GM21447 (cell line): Measurements from ENCODE around the gene SLC6A19.
"Not testable (repeated sequence)": the region's sequence is repeated elsewhere in the genome, so short reads cannot be mapped to it uniquely, and the experiment has no call there.

ENCODE experiments used
- ATAC-seq: cut with Tn5 transposase; IDR thresholded peaks from one replicate; pipeline ENCODE4 v1.9.1; 2021; ENCODE audit not compliant: unreplicated experiment

SLC6A19 gene

DNA sequence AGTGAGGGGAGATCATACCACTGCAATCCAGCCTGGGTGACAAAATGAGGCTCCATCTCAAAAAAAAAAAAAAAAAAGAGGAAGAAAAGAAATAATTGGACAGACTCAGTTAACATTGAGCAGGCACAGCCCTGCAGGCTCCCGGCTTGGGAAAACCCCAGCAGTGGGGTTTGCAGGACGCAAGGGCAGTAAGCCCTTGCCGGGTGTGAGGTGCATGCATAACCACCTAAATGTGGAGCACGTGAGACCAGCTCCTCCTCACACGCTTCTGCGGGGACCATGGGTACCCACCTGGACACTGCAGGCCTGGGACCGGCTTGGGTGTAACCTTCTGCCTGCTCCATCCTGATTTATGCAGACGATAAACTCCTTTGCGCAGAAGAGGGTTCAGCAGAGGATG is 19.0 kb downstream of the SLC6A19 start:
- ATAC-seq: no peak

DNA sequence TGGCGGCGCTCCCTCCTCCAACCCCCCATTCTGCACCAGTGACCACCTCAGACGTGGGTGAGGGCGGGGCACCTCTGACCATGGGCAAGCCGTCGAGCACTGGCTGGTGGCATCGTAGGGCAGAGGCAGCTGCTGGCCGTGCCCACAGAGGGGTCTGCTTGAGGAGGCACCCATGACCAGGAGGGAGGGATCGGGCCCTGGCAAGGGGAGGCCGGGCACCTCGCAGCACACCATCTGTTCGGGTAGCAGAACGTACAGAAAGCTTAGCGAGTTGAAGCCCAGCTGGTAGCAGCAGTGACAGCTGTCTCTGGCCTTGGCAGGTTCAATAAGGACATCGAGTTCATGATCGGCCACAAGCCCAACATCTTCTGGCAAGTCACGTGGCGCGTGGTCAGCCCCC is 19.4 kb downstream of the SLC6A19 start:
- ATAC-seq: no peak

GRCh38 chr5:1221721-1222120 is 20.3 kb downstream of the SLC6A19 start:
- ATAC-seq: no peak

DNA sequence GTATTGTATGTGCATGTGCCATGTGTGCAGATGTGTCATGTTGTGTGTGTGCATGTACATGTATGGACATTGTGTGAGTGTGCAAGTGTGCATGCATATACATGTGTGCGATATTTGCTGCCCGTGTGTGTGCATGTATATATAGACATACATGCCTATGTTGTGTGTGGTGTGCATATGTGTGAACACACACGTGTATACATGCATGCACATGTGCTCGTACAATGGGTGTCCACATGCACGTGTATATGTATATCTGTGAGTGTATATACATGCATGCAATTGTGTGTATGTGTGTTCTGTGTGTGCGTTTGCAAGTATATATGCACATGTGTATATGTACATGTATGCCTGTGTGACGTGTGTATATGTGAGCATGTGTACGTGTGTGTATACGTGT is 20.8 kb downstream of the SLC6A19 start:
- ATAC-seq: no peak

- ATAC-seq: no peak
Measured at GRCh38 chr5:1222621-1223277, 21.4 kb downstream of the SLC6A19 start.

DNA sequence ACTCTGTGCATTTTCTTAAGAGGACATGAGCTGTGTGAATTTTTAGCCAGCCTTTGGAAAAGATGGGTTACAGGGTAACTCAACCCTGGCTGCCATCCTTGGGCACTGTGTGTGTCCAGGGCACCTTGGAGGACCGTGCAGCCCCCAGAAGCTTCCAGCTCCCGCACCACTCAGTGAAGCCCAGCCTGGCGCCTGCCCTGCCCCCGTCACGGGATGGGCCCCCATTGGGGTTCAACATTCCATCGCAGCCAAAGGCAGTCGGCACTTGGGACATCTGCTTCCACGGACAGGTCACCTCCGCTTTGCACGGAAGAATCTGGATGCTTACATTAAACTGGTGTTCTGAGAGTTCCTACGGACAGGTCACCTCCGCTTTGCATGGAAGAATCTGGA is 21.9 kb downstream of the SLC6A19 start:
- no peak for ATAC-seq

- no peak for ATAC-seq
Measured at GRCh38 chr5:1224631-1225030, 23.2 kb downstream of the SLC6A19 start.

- no peak for ATAC-seq
Measured at GRCh38 chr5:1225081-1225480, 23.7 kb downstream of the SLC6A19 start, which contains the start of gene SLC6A18. Gene SLC6A18, plus strand, starts transcription at chr5:1225381. Its CDS starts 97 bp downstream, at chr5:1225478.

GRCh38 chr5:1226231-1226630 is 24.8 kb downstream of the SLC6A19 start:
- no peak for ATAC-seq

DNA sequence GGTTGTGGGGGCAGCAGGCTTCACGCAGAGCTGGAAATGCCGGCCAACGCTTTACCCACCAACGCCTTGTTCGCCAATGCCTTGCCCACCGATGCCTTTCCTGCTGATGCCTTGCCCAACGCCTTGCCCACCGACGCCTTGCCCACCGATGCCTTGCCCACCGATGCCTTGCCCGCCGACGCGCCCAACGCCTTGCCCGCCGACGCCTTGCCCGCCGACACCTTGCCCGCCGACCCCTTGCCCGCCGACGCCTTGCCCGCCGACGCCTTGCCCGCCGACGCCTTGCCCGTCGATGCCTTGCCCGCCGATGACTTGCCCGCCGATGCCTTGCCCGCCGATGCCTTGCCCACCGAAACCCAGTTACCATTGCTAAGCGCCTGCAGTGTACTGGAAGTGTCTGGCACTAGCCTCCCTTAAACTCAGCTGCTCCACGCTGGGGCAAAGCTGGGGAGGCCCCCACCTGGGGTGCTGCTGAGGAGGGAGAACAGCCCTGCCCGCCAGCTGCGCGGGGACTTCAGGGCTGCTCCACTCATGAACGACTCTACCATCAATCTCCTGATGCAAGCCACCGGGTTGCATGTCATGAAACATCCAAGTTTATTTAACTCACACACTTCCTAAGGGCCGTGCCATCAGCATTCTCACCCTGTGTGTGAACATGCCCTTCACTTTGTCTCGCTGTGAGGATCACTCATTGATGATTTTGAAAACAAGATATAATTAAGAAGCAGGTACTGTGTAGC is 25.6 kb downstream of the SLC6A19 start:
- no peak for ATAC-seq

GRCh38 chr5:1227667-1228066 is 26.3 kb downstream of the SLC6A19 start:
- ATAC-seq: no peak

GRCh38 chr5:1228120-1228519 is 26.7 kb downstream of the SLC6A19 start:
- ATAC-seq: no peak

DNA sequence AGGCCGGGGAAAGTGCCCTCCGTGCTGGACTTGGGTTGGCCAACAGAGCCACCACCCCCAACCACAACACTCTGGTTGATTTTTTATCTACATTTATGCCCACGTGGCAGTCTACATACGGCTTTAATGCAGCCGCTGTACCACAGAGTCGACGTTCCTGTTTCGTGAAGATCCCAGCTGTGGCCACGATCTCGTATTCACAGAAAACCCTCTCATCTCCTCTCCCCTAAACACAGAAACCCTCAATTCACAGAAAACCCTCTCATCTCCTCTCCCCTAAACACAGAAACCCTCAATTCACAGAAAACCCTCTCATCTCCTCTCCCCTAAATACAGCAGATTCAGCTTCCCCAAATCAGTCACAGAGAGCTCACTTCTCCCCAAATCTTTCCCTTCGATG is 27.6 kb downstream of the SLC6A19 start:
- not testable (repeated sequence) for ATAC-seq

DNA sequence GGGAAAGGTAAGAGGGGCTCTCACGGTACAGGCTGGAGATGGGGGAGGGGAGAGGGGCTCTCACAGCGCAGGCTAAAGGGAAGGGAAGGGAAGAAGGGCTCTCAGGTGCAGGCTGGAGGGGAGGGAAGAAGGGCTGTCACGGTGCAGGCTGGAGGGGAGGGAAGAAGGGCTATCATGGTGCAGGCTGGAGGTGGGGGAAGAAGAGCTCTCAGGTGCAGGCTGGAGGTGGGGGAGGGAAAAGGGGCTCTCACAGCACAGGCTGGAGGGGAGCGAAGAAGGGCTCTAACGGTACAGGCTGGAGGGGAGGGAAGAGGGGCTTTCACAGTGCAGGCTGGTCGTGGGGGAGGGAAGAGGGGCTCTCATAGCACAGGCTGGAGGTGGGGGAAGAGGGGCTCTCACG is 28.4 kb downstream of the SLC6A19 start:
- no peak for ATAC-seq

DNA sequence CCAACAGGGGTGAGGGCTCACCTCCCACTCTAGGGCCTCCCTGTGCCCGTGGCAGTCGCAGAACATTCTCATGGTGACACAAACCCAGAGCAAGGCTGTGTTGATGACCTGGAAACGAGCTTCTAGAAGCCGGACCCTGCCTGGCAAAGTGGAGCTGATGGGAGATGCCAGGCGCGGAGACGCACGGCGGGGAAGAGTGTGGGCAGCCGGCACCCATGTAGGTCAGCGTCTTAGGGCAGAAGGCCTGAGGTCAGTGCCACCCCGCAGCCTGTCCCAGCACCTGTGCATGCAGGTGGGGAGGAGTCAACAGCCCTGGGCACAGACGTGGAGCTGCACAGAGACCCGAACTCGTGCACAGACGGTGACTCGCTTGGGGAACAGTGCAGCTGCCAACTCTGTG is 29.2 kb downstream of the SLC6A19 start:
- ATAC-seq: no peak

DNA sequence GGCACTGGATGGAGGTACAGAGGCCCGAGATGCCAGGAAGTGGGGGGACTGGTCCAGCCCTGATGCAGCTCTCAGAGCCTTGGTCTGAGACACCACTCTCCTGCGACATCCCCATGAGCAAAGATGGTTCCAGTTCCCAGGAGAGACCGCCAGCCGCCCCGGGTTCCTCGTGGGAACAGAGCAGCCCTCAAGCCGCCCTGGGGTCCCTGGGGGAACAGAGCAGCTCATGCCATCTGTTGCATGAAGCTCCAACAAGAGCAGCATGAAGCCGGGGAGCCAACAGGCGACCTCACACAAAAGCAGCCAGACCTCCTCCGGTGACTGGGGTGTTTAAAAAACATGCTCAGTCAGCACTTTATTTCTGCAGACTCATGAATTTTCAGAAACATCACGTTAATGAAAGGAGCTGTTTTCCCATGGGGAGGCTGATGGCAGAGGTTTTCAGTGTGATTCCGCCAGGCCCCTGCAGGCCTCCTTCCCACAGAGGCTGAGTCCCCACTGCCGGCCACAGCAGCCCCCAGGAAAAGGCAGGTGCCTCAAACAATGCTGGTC is 30.0 kb downstream of the SLC6A19 start:
- no peak for ATAC-seq

- no peak for ATAC-seq
Measured at GRCh38 chr5:1232780-1233179, 31.4 kb downstream of the SLC6A19 start.

GRCh38 chr5:1235379-1235778 is 34.0 kb downstream of the SLC6A19 start:
- ATAC-seq: no peak

DNA sequence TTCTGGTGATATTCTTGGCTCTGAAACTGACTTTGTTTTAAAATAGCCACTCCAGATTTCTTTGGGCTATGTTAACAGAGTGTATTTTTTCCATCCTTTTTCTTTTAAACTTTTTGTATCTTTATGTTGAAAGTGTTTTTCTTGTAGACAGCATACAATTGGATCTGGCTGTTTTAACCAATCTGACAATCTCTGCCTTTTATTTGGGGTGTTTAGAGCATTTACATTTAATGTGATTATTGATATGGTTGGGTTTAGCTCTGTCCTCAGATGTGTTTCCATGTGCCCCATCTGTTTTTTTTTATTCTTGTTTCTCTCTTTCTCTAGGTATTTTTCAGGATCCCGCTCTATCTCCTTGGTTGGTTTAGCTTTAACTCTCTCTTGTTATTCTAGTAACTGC is 34.4 kb downstream of the SLC6A19 start:
- ATAC-seq: no peak

DNA sequence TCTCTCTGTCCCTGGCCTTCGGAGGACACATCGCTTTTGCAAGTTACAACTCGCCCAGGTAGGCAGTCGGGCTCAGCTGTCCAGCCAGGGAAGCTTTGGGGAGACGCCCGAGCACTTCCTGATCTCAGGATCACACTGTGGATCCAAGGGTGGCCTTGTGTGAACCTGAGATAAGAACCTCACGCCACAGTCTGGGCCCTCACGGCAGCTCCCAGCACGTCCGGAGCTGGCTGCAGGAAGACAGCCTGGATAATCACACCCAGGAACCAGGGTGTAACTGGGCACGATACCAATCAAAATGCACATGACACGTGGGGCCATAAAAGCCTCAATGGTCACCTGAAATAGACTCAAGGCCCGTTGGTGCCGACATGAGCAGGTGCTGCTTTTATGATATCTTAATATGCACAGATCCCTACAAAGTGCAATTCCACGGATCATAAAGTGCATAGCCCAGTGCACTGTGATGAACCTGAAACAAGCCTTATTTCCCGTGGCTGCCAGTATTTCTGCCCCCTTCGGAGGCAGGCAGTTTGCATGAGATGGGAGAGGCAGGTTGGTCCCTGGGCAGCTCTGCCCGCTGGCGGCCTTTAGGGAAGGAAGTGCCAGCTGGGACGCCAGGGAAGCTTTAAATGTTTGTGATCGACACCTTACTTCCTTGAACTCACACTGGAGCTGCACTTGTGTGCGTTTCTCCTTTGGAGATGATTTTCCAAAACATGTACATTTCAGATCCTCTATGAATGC is 38.3 kb downstream of the SLC6A19 start:
- ATAC-seq: no peak

DNA sequence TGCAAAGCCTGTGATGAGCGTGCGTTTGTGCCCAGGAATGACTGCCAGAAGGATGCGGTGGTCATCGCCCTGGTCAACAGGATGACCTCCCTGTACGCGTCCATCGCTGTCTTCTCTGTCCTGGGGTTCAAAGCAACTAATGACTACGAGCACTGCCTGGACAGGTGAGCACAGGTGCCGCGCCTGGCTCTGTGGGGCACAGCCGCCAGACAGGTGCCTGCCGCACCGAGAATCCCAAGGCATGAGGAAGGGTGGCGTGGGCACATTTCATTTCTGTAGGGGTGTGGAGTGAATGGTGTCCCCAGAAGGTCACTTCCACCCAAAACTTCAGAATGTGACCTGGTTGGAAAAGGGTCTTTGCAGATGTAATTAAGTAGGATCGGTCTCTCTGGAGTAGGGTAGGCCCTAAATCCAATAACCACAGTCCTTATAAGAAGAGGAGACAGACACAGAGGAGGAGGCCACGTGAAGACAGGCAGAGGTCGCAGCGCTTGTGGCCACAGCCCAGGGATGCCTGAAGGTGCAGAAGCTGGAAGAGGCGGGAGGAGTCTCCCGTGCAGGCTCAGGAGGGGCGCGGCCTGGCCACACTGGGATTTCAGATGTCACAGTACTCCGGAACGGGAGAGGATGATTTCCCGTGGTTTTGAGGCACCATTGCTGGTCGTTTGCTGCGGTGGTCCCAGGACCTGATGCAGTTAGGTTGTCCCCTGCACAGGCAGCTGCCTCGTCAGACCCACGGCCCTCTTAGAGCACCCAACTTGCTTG is 39.3 kb downstream of the SLC6A19 start:
- no peak for ATAC-seq
